ENCODE data around the gene FBXL20.
"Not testable (repeated sequence)": the region's sequence is repeated elsewhere in the genome, so short reads cannot be mapped to it uniquely, and the experiment has no call there.

The FBXL20 gene

DNA sequence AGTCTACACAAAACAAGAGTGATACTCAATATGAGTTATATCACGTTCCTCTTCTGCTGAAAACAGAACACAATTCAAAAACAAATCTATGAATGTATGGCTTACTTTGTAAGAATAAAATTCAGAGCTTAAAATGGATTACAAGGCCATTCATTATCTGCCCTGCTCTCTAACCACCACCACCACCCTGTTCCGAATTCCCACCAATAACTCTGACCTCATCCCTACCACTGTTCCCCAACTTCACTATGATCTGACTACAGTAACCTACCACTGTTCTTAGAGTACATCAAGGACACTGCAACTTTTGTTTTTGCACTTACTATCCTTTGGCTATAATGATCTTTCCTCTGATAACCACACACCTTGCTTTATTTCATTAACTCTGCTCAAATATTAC lies 21.3 kb downstream of the FBXL20 start:
- DNase-seq = no peak

DNA sequence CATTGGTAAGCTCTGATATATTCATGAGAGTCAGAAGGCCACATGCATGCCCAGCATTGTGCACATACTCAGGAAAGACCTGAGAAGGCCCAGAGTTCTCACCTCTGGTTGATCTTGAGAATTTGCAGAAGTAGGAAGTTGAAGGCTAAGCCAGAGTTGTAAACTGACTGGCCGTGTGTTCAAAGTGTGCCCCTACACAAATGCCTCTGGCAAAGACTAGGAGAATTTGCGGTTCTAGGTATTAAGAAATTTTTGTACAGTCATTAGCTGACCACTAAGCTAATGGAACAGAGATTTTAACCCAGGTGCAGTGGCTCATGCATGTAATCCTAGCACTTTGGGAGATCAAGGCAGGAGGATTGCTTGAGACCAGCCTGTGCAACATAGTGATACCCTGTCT lies 25.0 kb downstream of the FBXL20 start:
- DNase-seq = no peak

DNA sequence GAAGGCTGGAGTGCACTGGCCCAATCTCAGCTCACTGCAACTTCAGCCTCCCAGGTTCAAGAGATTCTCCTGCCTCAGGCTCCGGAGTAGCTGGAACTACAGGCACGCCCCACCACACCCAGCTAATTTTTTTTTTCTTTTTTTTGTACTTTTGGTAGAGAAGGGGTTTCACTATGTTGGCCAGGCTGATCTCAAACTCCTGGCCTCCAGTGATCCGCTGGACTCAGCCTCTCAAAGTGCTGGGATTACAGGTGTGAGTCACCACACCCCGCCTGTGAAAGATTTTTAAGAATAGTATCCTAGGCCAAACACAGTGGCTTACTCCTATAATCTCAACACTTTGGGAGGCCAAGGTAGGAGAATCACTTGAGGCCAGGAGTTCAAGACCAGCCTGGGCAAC lies 33.6 kb downstream of the FBXL20 start:
- DNase-seq = not testable (repeated sequence)

DNA sequence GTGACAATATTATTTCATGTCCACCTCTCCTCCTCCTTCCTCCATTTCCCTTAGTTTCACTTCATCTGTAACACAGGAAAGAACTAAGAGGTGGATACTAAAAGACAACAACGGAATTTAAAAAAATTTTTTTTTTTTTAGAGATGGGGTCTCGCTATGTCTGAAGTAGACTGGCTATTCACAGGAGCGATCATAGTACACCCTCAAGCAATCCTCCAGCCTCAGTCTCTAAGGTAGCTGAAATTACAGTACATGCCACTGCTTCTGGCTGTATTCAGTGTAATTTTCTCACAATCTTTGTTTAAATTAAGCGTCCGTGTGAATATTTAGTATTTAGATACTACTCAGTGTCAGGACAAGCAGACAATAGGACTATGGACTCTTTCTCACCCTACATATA lies 35.6 kb downstream of the FBXL20 start:
- DNase-seq = no peak

DNA sequence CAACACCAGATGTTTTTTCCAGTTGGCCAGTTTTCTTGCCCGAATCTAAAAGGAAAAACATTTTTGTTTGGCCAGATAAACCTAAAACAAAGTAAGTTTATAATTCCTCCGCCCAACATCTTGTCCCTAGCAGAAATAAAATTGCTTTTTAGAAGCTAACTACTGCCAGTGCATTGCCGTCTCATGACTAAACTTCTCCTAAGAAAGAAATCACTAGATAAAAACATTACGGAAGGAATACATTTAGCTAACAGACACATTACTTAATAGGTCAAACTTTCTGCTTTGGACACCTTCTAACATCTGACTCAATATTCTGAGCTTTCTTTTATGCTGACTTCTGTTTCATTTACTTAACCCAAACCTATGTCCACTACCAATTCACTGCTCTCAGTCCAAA lies 36.2 kb downstream of the FBXL20 start:
- DNase-seq = peak; percentile 22 to 63 (median 56)

DNA sequence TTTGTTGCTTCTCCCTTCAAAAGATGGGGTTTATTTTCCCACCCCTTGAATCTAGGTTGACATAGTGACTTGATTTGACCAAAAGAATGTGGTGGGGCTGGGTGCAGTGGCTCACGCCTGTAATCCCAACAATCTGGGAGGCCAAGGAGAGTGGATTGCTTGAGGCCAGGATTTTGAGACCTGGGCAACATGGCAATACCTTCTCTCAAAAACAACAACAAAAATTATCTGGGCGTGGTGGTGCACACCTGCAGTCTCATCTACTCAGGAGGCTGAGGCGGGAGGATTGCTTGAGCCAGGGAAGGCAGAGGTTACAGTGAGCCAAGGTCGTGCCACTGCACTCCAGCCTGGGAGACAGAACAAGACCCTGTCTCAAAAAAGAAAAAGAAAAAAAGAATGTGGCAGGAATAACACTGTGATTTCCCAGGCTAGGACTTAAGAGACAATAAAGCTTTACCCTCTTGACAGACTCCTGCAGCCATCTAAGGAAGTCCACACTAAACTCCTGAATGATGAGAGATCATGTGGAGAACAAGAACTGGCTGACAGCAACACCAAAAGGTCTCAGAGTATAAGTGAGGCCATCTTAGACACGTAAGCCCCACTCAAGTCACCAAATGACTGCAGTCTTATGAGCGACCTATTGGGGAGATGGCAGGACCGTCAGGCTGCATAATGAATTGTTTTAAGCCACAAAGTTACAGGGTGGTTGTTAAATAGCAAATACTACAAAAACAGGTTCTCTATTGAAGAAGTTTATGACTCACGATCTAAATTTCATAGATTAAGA lies 37.0 kb downstream of the FBXL20 start:
- peak; percentile 47 to 59 (median 50) for DNase-seq

DNA sequence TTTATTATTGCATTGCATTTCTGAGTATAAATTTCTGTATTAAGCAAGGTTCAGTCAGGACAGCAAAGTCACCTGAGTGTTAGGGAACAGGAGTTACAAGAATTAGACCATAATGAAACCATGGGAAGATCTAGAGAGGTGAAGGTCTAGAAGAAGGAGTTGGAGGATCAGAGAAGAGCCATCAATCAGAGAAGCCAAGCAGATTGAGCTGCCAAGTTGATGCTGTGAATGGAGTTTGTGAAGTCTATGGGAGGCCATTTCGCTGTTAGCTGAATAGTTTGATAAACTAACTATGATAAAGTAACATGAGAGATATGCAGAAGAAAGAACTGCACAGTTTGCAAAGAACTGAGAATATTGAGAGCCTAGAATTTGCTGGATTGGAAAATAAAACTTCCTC lies 40.4 kb downstream of the FBXL20 start:
- DNase-seq = peak in 1 of 3 donors; percentile 10

DNA sequence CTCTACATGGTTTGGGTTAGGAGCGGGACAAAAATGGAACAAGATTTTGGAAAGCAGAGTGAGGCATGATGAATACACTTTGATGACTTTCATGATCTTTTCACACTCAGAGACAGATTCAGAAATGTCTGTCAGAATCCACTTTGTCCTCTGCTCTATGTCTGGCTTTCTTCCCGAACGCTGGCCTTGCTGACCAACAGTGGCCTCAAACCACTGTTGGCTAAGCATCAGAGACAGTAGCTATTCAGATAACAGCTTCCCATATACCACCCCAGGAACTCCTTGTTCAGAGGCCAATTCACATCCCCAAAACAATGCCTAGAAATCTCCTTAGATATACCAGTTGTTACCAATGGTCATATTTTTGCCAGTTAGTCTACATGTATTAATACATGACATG lies 40.9 kb downstream of the FBXL20 start:
- DNase-seq = no peak

DNA sequence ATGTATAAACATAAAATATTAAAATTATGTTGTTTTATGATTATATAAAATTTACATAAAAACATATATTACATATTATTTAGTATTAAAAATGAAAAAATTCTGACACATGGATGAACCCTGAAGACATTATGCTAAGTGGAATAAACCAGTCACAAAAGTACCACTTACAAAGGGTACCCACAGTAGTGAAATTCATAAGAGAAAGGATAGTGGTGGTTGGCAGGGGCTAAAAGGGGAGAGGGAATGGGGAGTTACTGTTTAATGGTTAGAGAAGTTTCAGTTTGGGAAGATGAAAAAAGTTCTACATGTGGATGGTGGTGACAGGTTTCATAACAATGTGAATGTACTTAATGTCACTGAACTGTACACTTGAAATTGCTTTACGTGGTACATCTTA lies 41.4 kb downstream of the FBXL20 start:
- no peak for DNase-seq

DNA sequence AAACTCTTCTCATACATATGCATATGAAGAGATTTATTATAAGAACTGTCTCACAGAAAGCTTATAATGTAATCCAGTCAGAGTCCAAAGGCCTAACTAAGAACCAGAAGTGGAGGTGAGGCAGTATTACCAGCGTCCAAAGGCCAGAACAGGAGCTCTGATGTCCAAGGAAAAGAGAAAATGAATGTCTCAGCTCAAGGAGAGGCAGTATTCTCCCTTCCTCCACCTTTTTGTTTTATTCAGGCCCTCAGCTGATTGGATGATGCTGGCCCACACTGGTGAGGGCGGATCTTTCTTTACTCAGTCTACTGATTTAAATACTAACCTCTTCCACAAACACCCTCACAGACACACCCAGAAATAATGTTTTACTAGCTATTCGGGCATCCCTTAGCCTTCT lies 43.4 kb downstream of the FBXL20 start:
- DNase-seq = no peak

DNA sequence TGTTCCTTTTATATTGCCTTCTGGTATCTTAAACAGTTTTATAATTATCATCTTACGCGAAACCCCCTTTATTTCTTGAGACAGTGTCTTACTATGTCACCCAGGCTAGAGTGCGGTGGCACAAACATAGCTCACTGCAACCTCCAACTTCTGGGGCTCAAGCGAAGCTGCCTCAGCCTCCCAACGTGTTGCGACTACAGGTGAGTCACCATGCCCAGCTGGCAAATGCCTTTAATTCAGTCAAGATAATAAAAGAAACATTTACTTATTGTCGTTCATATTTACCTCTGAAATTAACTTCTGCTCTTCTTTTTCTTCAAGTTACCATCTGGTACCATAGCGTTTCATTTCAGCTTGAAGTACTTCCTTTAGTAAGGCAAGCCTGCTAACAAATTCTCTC lies 43.9 kb downstream of the FBXL20 start:
- no peak for DNase-seq

DNA sequence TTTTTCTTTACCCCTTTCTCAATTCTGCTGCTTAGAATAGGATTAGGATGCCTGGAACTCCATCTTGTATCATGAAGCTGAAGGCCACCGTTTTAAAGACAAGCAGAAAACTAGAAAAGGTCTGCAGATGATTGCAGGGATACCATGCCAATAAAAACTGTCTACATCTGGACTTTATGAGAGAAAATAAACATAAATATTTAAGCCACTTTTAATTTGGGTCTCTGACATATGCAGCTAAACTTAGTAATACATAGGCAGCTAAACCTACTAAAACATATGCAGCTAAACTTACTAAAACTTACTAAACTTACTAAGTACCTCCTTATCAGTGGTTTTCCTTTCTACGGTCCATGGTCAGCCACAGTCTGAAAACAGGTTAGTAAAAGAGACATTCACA lies 48.4 kb downstream of the FBXL20 start:
- DNase-seq = no peak

DNA sequence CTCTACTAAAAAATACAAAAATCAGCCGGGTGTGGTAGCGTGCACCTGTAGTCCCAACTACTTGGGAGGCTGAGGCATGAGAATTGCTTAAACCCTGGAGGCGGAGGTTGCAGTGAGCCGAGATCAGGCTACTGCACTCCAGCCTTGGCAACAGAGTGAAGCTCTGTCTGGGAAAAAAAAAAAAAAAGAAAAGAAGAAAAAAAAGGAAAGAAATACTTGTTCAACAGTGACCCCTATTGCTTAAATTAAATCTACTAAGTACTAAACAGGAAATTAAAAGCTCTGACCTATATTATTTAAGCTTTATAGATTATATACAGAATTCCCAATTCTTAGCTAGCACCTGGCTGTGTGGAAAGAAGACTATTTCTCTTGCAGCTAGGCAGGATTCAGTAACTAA lies 48.9 kb downstream of the FBXL20 start:
- DNase-seq = peak in 2 of 3 donors; percentile 43 to 45

DNA sequence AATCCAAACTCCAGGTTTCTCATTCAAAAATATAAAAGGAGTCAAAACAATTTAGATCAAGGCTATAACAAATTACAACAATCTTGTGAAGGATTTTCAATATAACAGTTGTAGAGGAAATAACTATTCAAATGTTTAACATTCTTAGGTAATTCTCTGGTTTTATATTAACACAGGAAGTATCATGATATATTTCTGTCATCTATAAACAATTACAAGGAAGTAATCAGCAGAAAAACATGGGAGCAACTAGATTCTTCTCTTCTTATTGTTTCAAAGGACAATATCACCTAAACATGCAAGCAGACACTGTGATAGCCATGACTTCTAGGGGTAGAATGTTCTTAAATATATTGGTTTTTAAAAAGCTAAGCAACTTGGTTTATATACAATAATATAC lies 49.9 kb downstream of the FBXL20 start:
- DNase-seq = no peak

DNA sequence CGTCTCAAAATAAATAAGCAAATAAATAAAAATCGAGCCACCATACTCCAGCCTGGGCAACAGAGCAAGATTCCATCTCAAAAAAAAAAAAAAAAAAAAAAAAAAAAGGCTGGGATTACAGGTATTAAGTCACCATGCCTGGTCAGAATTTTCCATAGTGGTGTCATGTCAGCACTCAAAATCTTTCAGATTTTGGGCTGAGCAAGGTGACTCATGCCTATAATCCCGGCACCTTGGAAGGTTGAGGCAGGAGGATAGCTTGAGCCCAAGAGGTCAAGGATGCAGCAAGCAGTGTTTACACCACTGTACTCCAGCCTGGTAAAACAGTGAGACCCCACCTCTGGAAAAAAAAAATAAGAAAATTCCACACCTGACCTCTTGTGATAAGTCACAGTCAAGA lies 52.2 kb downstream of the FBXL20 start:
- DNase-seq = no peak

DNA sequence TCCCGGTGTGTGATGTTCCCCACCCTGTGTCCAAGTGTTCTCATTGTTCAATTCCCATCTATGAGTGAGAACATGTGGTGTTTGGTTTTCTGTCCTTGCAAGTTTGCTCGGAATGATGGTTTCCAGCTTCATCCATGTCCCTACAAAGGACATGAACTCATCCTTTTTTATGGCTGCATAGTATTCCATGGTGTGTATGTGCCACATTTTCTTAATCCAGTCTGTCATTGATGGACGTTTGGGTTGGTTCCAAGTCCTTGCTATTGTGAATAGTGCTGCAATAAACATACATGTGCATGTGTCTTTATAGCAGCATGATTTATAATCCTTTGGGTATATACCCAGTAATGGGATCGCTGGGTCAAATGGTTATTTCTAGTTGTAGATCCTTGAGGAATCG lies 54.6 kb downstream of the FBXL20 start:
- not testable (repeated sequence) for DNase-seq

DNA sequence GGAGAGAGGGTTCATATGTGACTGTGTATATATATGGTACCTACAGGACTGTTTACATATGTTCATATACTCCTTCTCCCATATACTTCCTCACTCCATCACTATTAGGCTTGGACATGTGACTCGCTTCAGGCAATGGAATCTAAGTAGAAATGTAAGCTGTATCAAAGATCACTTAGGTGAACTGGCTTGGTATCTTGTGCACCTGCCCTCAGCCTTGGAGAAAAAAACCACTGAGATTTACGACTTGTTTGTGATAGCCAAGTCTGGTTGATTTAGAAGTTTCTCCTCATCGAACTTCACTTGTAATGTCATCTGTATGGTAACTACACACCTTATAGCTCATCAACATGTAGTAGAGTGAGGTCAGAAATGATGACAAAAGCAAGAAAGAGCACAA lies 59.9 kb downstream of the FBXL20 start:
- DNase-seq = no peak

DNA sequence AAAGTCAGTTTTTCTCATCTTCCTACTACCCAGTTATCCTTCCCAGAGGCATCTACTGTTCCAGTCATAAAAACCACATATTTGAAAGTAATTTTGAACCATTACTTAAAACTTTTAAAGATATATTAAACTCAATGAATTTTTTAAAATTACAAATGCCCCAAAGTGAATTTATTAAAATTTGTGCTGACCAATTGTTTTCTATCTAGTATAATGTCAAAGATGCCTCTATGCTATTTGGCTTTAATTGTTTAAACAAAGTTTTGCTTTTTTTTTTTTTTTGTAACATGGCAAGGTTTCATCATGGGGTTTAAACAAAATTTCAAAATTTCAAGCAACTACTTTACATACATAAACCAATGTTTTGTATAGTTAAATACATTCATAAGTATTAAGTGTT lies 60.7 kb downstream of the FBXL20 start:
- DNase-seq = no peak

DNA sequence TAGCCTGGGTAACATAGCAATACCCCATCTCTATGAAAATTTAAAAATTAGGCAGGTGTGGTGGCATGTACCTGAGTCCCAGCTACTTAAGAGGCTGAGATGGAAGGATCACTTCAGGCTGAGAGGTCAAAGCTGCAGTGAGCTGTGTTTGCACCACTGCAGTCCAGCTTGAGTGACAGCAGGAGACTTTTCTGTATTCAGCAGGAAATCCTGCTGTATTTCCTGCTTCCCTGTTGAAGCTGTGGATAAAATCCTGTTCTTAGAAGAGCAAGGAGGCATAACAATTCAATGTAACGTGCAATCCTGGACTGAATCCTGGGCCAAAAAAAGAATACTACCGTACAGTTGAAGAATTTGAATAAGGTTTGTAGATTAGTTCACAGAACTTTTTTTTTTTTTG lies 62.2 kb downstream of the FBXL20 start:
- DNase-seq = no peak

DNA sequence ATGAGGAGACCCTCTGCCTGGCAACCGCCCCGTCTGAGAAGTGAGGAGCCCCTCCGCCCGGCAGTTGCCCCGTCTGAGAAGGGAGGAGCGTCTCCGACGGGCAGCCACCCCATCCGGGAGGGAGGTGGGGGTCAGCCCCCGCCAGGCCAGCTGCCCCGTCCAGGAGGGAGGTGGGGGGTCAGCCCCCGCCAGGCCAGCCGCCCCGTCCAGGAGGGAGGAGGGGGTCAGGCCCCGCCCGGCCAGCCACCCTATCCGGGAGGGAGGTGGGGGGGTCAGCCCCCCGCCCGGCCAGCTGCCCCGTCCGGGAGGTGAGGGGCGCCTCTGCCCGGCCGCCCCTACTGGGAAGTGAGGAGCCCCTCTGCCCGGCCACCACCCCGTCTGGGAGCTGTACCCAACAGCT lies 63.8 kb downstream of the FBXL20 start:
- not testable (repeated sequence) for DNase-seq

DNA sequence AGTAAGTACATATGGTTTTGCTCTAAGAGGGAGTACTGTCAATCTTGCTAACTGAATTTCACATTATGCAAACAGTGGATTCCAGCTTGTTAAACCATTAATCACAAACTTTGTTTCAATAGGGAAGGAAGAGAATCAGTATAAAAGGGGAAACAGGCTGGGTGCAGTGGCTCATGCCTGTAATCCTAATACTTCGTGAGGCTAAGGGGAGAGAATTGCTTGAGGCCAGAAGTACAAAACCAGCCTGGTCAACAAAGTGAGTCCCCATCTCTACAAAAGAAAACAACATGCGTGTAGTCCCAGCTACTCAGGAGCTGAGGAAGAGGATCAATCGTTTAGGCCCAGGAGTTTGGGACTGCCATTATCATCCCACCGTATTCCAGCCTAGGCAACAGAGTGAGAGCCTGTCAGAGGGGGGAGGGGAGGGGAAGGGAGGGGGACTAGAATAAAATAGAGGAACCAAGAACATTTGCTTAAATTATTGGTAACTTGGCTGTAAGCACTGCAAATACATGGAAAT lies 65.7 kb downstream of the FBXL20 start:
- DNase-seq = peak; percentile 62 to 87 (median 85)

DNA sequence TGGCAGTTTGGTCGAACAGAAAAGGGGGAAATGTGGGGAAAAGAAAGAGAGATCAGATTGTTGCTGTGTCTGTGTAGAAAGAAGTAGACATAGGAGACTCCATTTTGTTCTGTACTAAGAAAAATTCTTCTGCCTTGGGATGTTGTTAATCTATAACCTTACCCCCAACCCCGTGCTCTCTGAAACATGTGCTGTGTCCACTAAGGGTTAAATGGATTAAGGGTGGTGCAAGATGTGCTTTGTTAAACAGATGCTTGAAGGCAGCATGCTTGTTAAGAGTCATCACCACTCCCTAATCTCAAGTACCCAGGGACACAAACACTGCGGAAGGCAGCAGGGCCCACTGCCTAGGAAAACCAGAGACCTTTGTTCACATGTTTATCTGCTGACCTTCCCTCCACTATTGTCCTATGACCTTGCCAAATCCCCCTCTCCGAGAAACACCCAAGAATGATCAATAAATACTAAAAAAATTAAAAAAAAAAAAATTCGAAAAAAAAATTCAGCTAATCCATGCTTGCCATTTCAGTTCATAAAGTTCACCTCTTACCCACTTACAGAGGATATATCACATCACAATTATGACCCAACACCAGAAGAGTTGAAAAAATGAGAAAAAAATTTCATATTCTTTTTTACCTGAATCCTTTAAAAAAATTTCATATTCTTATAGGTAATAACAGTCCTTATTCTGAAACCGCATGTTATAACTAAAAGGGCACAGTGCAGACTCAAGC lies 67.2 kb downstream of the FBXL20 start:
- DNase-seq = not testable (repeated sequence)

DNA sequence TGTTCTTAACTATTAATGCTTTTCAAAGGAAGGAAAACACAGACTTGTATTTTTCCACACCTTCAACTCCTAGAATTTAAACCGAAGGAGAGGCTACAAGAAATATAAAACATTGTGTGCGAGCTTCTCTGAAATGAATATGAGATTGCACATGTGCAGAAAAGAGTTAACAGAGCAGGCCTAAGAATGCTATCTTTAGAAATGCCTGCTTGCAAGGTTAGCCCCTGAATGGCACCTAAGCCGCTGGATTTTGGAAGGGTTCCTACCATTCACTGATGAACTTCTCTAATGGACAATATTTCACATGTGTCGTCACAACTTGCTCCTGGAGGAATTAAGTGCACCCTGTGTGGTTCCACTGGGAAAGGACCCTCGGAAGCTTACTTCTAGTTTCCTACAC lies 69.3 kb downstream of the FBXL20 start:
- no peak for DNase-seq

DNA sequence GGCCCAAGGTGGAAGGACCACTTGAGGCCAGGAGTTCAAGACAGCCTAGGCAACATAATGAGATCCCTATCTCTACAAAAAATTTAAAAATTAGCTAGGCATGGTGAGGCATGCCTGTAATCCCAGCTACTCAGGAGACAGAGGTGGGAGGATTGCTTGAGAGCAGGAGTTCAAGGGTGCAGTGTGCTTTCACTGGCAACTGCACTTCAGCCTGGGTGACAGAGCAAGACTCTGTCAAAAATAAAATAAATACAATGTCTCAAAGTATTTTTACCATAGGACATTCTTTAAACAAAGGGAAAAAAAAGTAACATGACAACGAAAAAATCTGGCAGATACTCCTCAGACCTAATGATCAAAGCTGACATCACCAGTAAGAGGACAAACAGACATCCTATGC lies 72.6 kb downstream of the FBXL20 start:
- DNase-seq = no peak
